Measurements from ENCODE around the gene PRDM15. TPM values are rescaled to one million over a fixed set of nuclear protein-coding genes. Genes with fewer than 3 reads are reported as not detected.

The PRDM15 gene
- total RNA-seq, 2 experiments from 2014 or later, result 19.7 to 30.2 TPM

DNA sequence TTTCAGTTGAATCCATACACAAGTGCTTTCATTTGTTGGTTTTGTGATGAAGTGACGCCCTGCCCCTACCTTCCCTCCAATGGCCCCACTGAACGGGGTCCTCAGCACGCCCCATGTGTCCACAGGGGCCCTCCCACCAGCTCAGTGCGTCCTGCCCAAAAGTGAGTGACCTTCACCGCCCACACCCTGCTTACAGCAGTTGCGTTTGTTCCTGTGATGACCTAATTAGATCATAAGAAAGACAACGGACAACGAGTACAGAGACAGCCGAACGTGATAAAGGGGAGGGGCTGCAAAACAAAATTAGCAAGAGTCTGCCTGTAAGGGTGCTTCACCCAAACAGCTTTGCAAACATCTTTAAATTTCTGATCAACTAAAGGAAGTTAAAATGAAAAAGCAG lies 74.1 kb downstream of the PRDM15 start:
- Histone ChIP-seq H2AFZ (ENCODE audit: low read length) (no peak overlapping the region), H3K4me3 (ENCODE audit: low read depth, low read length, poor library complexity, severe bottlenecking) (no peak overlapping the region), H3K4me2 (ENCODE audit: low read length) (no peak overlapping the region), H4K20me1 (ENCODE audit: insufficient read depth, low read length) (no peaks in the 10 kb centered on the region), H3K9me3 (ENCODE audit: low read length) (0 out of 2 replicates have a peak, but pooled peaks cover 7% of the 10 kb centered on the region), H3K79me2 (ENCODE audit: insufficient read depth, low read depth, low read length) (no peaks in the 10 kb centered on the region), H3K9me2 (ENCODE audit: insufficient read depth, low read length) (no peaks in the 10 kb centered on the region), H3K27ac (ENCODE audit: low read depth, low read length, poor library complexity, severe bottlenecking) (no peak overlapping the region), H3K36me3 (ENCODE audit: insufficient read depth, low read length) (peaks cover 82% of the 10 kb centered on the region), H3K4me1 (ENCODE audit: insufficient read depth, low read length, poor library complexity, severe bottlenecking) (no peaks in the 10 kb centered on the region)
- intact Hi-C loops (cut with micrococcal nuclease; ENCODE audit: unreplicated experiment), result no loop called here
- ChIA-PET POLR2A (no interaction called here), CTCF (ENCODE audit: unreplicated experiment) (no interaction called here)
- no peak for DNase-seq (ENCODE audit: low spot score)
- no TSS peak for BruUV-seq (replicated peaks)
- TF ChIP-seq EZH2phosphoT487 (IDR thresholded peaks at IDR 0.05; ENCODE audit: borderline replicate concordance, low read depth, low read length) (no peak), CTCF (conservative IDR thresholded peaks at IDR 0.05; ENCODE audit: low read length) (no peak)

DNA sequence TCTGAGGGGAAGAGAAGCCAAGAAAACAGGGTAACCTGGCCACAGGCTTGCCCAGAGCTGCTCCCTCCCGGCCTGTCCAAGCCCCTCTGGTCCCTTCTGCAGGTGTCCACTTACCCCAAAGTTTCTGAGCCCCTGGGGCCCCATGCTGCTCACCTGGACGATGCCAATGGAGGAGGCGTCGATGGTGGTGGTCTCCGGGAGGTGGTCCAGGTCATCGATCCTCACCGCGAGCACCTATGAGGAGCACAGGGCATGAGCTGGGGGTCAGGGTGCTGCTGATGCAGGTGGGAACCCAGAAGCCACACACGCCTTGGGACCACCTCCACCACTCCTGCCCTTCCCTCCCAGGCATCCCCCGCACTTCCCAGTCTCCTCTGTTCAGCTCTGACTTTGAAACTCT lies 74.8 kb downstream of the PRDM15 start:
- H4K20me1 ChIP-seq (ENCODE audit: insufficient read depth, low read length), result no peaks in the 10 kb centered on the region
- no peak overlapping the region for H3K4me2 ChIP-seq (ENCODE audit: low read length)
- H2AFZ ChIP-seq (ENCODE audit: low read length), result no peak overlapping the region
- H3K36me3 ChIP-seq (ENCODE audit: insufficient read depth, low read length), result peaks cover 82% of the 10 kb centered on the region
- TF ChIP-seq CTCF (conservative IDR thresholded peaks at IDR 0.05; ENCODE audit: low read length), result no peak
- no peak for TF ChIP-seq EZH2phosphoT487 (IDR thresholded peaks at IDR 0.05; ENCODE audit: borderline replicate concordance, low read depth, low read length)
- no peak overlapping the region for H3K27ac ChIP-seq (ENCODE audit: low read depth, low read length, poor library complexity, severe bottlenecking)
- H3K79me2 ChIP-seq (ENCODE audit: insufficient read depth, low read depth, low read length), result no peaks in the 10 kb centered on the region
- DNase-seq (ENCODE audit: low spot score), result no peak
- no peaks in the 10 kb centered on the region for H3K4me1 ChIP-seq (ENCODE audit: insufficient read depth, low read length, poor library complexity, severe bottlenecking)
- no TSS peak for BruUV-seq (replicated peaks)
- no peaks in the 10 kb centered on the region for H3K9me2 ChIP-seq (ENCODE audit: insufficient read depth, low read length)
- ChIA-PET CTCF (ENCODE audit: unreplicated experiment) (no interaction called here), POLR2A (no interaction called here)
- intact Hi-C loops (cut with micrococcal nuclease; ENCODE audit: unreplicated experiment), result no loop called here
- 0 out of 2 replicates have a peak, but pooled peaks cover 7% of the 10 kb centered on the region for H3K9me3 ChIP-seq (ENCODE audit: low read length)
- no peak overlapping the region for H3K4me3 ChIP-seq (ENCODE audit: low read depth, low read length, poor library complexity, severe bottlenecking)

GRCh38 chr21:41803316-41803715 lies 75.8 kb downstream of the PRDM15 start:
- CTCF ChIA-PET (ENCODE audit: unreplicated experiment), result no interaction called here
- intact Hi-C loops (cut with micrococcal nuclease; ENCODE audit: unreplicated experiment), result no loop called here
- no peaks in the 10 kb centered on the region for H4K20me1 ChIP-seq (ENCODE audit: insufficient read depth, low read length)
- no peaks in the 10 kb centered on the region for H3K4me1 ChIP-seq (ENCODE audit: insufficient read depth, low read length, poor library complexity, severe bottlenecking)
- no peaks in the 10 kb centered on the region for H3K79me2 ChIP-seq (ENCODE audit: insufficient read depth, low read depth, low read length)
- POLR2A ChIA-PET, result no interaction called here
- H2AFZ ChIP-seq (ENCODE audit: low read length), result no peak overlapping the region
- DNase-seq (ENCODE audit: low spot score), result no peak
- no peak overlapping the region for H3K4me3 ChIP-seq (ENCODE audit: low read depth, low read length, poor library complexity, severe bottlenecking)
- H3K9me3 ChIP-seq (ENCODE audit: low read length), result 0 out of 2 replicates have a peak, but pooled peaks cover 7% of the 10 kb centered on the region
- H3K4me2 ChIP-seq (ENCODE audit: low read length), result no peak overlapping the region
- H3K27ac ChIP-seq (ENCODE audit: low read depth, low read length, poor library complexity, severe bottlenecking), result no peak overlapping the region
- H3K36me3 ChIP-seq (ENCODE audit: insufficient read depth, low read length), result peaks cover 84% of the 10 kb centered on the region
- TF ChIP-seq CTCF (conservative IDR thresholded peaks at IDR 0.05; ENCODE audit: low read length), result no peak
- no peak for TF ChIP-seq EZH2phosphoT487 (IDR thresholded peaks at IDR 0.05; ENCODE audit: borderline replicate concordance, low read depth, low read length)
- no TSS peak for BruUV-seq (replicated peaks)
- no peaks in the 10 kb centered on the region for H3K9me2 ChIP-seq (ENCODE audit: insufficient read depth, low read length)
